GM19463 (cell line): ENCODE measurements around the gene SLC2A14.
A peak's percentile ranks its signal among the peaks of the same experiment; 100 is the strongest.
"Not testable (repeated sequence)": the region's sequence is repeated elsewhere in the genome, so short reads cannot be mapped to it uniquely, and the experiment has no call there.

Experiments used
- ATAC-seq: cut with Tn5 transposase; IDR thresholded peaks from one replicate; pipeline ENCODE4 v1.9.1; 2021; ENCODE audit warnings: mild to moderate bottlenecking, moderate library complexity; ENCODE audit not compliant: unreplicated experiment

The SLC2A14 gene

GRCh38 chr12:7835116-7835515 is 37.6 kb downstream of the SLC2A14 start:
- ATAC-seq, result no peak

- ATAC-seq, result no peak
Measured at GRCh38 chr12:7834701-7835100, 38.0 kb downstream of the SLC2A14 start.

GRCh38 chr12:7833831-7834230 is 38.9 kb downstream of the SLC2A14 start:
- no peak for ATAC-seq

DNA sequence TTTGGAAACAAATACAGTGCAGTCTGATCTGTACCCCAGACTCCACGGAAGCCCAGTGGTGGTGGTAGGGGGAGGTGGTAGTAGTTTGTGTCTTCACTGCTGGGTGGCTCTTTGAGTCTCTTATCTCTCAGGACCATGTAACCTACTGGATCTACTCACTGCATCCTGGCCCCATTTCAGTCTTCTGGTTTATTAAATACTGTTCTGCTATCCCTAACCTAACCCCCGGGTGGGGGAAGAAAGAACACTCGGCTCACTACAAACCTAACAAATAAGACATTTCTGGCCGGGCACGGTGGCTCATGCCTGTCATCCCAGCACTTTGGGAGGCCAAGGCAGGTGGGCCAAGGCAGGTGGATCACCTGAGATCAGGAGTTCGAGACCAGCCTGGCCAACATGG is 39.5 kb downstream of the SLC2A14 start:
- not testable (repeated sequence) for ATAC-seq

DNA sequence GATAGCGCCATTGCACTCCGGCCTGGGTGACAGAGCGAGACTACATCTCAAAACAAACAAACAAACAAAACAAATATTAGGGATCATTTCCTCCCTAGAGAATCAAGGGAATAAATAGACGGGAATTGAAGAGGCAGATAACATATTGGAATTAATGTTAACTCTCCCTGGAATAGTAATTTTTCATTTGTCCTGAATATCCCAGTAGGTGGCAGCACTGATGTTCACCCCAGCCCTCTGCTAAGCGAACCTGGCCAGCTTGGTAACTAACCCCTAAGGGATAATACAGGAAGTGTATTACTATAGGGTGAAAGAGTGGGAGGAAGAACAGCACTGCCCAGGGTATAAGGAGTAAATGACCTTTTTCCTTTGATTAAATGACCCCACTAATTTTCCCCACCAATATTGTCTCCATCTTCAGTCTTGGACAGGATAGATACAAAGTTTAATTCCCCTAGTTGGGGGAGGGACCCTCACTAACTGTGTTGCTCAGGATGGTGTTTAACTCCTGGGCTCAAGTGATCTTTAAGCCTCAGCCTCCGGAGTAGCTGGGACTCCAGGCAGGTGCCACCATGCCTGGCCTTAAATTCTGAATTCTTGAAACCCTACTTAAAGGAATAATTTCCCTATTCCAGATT is 40.5 kb downstream of the SLC2A14 start:
- peak; percentile 47 for ATAC-seq

DNA sequence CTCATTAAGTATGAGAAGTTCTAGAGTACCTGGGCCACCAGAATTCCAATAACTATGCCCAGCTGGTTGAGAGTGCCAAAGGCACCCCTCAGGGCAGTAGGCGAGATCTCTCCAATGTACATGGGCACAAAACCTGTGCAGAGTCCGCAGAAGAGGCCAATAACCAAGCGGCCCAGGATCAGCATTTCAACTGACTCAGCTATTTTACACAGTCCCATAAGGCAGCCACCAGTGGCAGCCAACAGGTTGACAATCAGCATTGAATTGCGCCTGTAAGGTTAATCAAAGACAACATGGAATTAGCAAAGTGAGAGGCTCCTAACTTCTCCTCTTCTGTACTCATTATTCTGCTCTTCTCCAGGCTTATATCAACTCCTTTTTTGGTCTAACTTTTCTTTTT is 43.0 kb downstream of the SLC2A14 start:
- ATAC-seq, result not testable (repeated sequence)

GRCh38 chr12:7825754-7826153 is 47.0 kb downstream of the SLC2A14 start:
- not testable (repeated sequence) for ATAC-seq

- peak; percentile 51 for ATAC-seq
Measured at GRCh38 chr12:7806863-7807487, 65.7 kb downstream of the SLC2A14 start.

- not testable (repeated sequence) for ATAC-seq
Measured at GRCh38 chr12:7806319-7806718, 66.4 kb downstream of the SLC2A14 start.

- no peak for ATAC-seq
Measured at GRCh38 chr12:7801460-7801859, 71.3 kb downstream of the SLC2A14 start.

DNA sequence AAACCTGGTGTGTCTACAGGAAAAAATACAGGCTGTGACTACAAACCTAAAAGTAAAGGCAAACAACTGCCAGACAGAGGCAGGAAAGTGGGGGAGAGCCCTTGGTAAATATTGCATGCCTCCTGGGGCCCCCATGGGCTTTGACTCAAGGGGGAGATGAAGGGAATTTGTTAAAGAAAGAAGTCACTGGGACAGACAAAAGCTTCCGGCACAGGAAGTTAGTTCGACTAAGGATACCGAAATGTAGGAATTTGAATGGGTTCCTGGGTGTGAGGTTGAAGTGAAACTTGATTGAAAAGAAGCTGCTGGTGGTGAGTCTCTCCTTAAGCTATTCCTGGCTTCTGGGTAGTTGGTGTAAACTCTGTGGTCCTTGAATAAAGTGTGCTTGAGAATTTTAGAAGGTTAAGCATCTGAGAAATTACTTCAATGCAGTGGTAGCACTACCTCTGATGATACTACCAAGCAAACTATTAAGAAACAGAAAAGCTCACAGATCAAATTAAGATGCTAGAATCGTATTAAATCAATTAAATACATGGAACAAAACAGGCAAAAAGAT is 73.9 kb downstream of the SLC2A14 start:
- ATAC-seq, result not testable (repeated sequence)

- ATAC-seq, result no peak
Measured at GRCh38 chr12:7797698-7798398, 74.9 kb downstream of the SLC2A14 start.

- not testable (repeated sequence) for ATAC-seq
Measured at GRCh38 chr12:7797269-7797668, 75.4 kb downstream of the SLC2A14 start.

DNA sequence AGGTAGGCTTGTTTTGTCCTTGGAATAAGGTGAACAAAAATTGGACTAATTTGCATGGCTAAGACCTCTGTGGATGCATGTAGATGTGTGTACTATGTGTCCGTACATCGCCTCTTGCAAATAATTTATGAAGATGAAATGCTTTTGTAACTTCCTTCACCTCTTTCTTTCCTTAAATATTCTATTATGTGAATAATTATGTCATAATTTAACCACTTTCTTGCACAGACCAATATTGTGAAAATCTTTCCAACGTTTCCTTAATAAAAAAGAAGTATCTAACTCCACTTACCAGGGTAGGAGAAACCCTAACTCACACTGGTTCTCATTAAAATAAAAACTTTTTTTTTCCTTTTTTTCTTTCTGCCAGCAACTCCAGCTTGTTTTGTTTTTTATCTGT is 79.5 kb downstream of the SLC2A14 start:
- no peak for ATAC-seq

DNA sequence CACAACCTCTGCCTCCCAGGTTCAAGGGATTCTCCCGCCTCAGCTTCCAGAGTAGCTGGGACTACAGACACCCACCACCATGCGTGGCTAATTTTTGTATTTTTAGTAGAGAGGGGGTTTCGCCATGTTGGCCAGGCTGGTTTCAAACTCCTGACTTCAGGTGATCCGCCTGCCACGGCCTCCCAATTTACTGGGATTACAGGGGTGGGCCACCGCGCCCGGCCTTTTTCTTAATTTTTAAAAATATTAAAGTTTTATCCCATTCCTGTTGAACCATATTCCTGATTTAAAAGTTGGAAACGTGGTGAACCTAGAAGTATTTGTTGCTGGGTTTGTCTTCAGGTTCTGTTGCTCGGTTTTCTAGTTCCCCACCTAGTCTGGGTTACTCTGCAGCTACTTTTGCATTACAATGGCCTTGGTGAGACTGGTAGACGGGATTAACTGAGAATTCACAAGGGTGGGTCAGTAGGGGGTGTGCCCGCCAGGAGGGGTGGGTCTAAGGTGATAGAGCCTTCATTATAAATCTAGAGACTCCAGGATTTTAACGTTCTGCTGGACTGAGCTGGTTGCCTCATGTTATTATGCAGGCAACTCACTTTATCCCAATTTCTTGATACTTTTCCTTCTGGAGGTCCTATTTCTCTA is 83.7 kb downstream of the SLC2A14 start, which contains the start of gene NANOG:
Gene NANOG, plus strand, starts transcription at position 519 of the 645 bp plus-strand sequence. CDS start 213 bp downstream, outside the sequence.
- not testable (repeated sequence) for ATAC-seq

- no peak for ATAC-seq
Measured at GRCh38 chr12:7788294-7788660, 84.4 kb downstream of the SLC2A14 start.

DNA sequence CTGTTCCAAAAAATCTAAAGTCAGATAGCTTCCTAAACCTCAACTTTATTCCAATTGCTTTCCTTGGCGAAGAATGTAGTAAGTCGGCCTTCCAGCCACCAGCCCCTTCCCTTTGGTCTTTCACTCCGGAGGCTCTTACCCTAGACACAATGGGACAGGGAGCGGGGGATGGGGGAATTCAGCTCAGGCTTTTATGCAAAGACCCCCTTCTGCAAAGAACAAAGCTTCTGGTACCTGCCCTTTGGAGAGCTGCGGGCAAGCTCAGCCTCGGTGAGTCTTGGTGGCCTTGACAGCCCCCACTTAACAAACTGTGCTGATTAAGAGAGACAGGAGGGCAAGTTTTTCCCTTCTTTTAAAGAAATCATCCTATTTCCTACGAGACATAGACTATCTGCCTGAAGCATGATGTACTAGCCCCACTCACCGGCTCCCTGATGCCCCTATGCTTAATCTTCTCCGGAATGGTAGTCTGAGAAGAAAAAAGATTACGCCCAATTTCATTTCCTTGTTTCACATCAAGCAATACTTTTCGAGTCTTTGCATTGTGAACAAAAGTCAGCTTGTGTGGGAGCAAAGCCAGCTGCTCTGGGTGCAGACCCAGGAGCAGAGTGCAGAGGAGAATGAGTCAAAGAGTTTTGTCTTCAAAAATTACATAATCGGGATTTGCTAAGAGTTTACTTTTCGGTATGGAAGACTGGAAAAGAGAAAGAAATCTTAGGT is 85.0 kb downstream of the SLC2A14 start:
- ATAC-seq, result no peak

DNA sequence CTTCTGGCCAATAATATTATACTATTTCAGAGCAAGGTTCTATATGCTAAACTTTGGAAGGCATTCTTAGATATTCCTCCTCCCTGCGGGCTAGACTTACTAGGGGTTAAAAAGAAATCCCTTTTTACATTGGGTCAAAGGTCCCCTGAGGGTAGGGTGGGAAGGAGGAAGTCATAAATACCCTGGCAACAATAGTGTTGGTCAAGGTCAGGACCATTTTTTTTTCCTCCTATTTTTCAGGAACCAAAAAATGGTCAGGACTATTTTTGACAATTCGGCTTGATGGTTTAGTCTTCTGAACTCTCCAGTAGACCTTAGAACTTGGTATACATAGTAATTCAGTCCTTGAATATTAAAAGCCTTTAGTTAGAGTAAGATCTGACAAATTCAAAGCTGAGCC is 88.0 kb downstream of the SLC2A14 start:
- no peak for ATAC-seq

DNA sequence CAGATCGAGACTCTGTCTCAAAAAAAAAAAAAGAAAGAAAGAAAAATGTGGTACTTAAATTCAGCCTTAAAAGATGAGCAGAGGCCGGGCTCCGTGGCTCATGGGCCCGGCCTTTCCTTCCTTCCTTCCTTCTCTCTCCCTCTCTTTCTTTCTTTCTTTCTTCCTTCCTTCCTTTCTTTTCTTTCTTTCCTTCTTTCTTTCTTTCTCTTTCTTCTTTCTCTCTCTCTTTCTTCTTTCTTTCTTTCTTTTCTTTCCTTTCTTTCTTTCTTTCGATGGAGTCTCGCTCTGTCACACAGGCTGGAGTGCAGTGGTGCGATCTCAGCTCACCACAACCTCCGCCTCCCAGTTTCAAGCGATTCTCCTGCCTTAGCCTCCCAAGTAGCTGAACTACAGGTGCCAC is 89.3 kb downstream of the SLC2A14 start:
- ATAC-seq, result not testable (repeated sequence)

DNA sequence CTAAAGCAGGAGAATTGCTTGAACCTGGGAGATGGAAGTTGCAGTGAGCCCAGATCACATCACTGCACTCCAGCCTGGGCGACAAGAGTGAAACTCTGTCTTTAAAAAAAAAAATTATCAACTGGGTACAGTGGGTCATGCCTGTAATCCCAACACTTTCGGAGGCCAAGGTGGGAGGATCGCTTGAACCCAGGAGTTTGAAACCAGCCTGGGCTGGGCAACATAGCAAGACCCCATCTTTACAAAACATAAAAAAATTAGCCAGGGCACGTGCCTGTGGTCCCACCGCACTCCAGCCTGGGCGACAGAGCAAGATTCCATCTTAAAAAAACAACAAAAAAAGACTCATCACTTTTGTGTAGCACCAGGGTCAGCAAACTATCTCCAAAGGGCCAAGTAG is 90.7 kb downstream of the SLC2A14 start:
- ATAC-seq, result no peak

- ATAC-seq, result no peak
Measured at GRCh38 chr12:7781274-7781673, 91.4 kb downstream of the SLC2A14 start.
